HG02678 (cell line): ENCODE results near the gene FCN1.

Source experiments
- ATAC-seq: cut with Tn5 transposase; IDR thresholded peaks from one replicate; pipeline ENCODE4 v1.9.1; 2021; ENCODE audit warnings: mild to moderate bottlenecking, moderate library complexity; ENCODE audit not compliant: unreplicated experiment

The FCN1 gene

GRCh38 chr9:134937566-134938345 lies 20.0 kb upstream of the FCN1 start:
- no peak for ATAC-seq

- no peak for ATAC-seq
These were observed 19.4 kb upstream of the FCN1 start for GRCh38 chr9:134937164-134937555.

- no peak for ATAC-seq
These were observed 18.8 kb upstream of the FCN1 start for GRCh38 chr9:134936346-134937163.

- no peak for ATAC-seq
These were observed 18.1 kb upstream of the FCN1 start for GRCh38 chr9:134935701-134936345.

GRCh38 chr9:134935056-134935640 lies 17.4 kb upstream of the FCN1 start:
- ATAC-seq = no peak

- no peak for ATAC-seq
These were observed 15.5 kb upstream of the FCN1 start for GRCh38 chr9:134933076-134933659.

- no peak for ATAC-seq
These were observed 14.9 kb upstream of the FCN1 start for GRCh38 chr9:134932606-134933005.

GRCh38 chr9:134932171-134932570 lies 14.5 kb upstream of the FCN1 start:
- no peak for ATAC-seq

- ATAC-seq = peak; percentile 69
These were observed 12.7 kb upstream of the FCN1 start for GRCh38 chr9:134930398-134930797.

- ATAC-seq = no peak
These were observed 11.8 kb upstream of the FCN1 start for GRCh38 chr9:134929193-134930158.

- no peak for ATAC-seq
These were observed 10.9 kb upstream of the FCN1 start for GRCh38 chr9:134928436-134929192.

- no peak for ATAC-seq
These were observed 7.3 kb upstream of the FCN1 start for GRCh38 chr9:134925011-134925511.

GRCh38 chr9:134923466-134923865 lies 5.8 kb upstream of the FCN1 start:
- no peak for ATAC-seq

GRCh38 chr9:134922932-134923240 lies 5.2 kb upstream of the FCN1 start:
- no peak for ATAC-seq

- ATAC-seq = no peak
These were observed 4.6 kb upstream of the FCN1 start for GRCh38 chr9:134922066-134922931.

GRCh38 chr9:134919303-134919702 lies 1.6 kb upstream of the FCN1 start:
- no peak for ATAC-seq

- ATAC-seq = no peak
These were observed 934 bp upstream of the FCN1 start for GRCh38 chr9:134918646-134919045.

- no peak for ATAC-seq
These were observed 1.5 kb downstream of the FCN1 start for GRCh38 chr9:134916161-134916665.
